HG03469 (cell line): ENCODE measurements around the gene LETM1.

Experiments
- ATAC-seq: cut with Tn5 transposase; IDR thresholded peaks from one replicate; pipeline ENCODE4 v1.9.1; 2021; ENCODE audit warnings: mild to moderate bottlenecking, moderate library complexity, moderate number of reproducible peaks; ENCODE audit not compliant: unreplicated experiment

Gene LETM1

DNA sequence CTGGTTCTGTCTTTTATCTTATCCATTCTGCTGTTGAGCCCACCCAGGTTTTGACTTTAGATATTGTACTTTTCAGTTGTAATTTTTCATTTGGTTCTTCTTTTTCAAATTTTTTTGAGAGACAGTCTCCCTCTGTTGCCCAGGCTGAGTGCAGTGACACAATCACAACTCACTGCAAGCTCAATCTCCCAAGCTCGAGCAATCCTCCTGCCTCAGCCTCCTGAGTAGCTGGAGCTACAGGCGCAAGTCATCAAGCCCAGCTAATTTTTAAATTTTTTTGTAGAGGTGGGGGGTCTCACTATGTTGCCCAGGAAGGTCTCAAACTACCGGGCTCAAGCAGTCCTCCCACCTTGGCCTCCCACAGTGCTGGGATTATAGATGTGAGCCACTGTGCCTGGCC lies 25.7 kb downstream of the LETM1 start:
- ATAC-seq = no peak

DNA sequence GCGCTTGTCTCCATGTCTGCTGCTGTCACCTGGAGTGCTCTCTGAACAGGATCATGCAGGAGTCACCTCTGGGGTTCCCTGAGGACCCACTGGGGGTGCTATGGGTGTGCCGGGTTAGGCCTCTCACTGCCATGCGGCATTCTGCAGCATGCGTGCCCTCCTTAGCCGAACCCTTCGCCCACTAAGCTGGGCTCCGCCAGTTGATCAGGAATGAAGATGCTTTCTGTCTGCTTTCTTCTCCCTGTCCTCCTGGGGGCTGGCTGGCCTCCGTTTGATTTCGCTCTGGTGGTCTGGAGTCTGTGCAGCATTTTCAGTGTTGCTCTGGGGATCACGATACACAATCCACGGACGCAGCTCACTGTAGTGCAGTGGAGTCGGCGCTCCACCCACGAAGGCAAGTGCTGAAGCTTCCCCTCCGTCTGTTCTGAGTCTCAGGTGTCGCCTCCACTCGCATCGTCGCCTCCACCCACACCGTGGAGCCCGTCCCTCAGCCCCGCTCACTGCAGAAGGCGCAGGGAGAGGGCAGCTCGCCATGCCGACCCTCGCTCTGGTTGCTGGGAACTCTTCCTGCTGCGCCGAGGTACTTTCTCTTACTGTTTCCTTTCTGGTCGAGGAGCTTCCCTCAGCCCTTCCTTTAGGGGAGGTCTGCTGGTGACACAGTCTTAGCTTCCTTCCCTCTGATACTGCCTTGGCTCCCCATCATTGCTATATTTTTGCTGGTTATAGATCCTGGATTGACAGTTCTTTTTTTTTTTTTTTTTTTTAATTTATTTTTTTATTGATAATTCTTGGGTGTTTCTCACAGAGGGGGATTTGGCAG lies 29.2 kb downstream of the LETM1 start:
- ATAC-seq = no peak

DNA sequence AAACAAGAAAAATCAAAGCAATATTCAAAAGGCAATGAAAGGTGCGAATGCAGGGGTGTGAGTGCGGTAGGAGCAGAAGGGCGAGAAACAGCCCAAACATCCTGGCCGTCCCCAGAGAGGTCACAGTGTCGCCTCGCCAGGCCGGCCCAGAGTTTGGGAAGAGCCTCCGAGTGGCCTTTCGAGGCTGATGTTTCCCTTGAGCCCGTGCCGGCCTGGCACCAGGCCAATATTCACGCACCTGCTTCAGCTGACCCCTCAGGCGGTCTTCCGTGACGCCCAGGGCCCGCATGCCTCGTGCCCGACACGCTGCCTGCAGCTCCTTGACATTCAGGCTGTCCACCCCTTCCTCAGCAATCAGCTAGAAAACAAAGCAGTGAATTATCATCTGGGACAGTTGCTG lies 30.6 kb downstream of the LETM1 start:
- ATAC-seq = no peak

DNA sequence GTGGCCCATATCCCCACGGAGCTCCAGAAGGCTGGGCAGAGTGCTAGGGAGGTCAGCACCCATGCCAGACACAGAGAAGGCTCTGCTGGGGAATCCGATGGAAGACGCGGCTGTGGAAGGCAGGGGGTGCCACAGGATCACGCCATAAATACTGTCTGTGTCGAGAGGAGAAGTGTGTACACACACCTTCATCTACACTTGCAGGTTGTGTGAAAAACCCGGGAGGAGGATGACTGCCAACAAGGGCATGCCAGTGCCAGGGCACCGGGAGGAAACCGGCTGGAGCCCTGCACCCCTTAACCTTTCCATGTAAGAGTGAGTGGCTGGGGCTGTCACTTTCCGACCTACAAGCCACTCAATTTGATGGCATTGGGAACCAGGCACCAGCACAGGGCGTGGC lies 31.2 kb downstream of the LETM1 start:
- no peak for ATAC-seq

DNA sequence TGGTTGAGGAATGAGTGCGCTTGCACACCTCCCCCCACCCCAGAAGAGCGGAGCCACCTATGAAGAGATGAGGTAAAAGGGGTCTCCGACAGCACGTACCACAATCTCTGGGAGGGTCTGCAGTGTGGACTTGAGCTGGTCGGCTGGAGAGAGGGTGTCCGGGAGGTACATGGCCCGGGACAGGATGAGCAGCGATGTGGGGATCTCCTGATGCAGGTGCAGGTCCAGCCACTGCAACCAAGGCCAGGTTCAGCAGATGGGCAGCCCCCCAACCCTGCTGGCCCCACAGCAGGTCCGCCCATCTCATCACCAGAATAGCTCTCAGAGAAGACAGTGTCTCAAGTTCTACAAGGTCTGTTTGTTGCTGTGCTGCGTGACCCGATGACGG lies 32.4 kb downstream of the LETM1 start:
- ATAC-seq = no peak

DNA sequence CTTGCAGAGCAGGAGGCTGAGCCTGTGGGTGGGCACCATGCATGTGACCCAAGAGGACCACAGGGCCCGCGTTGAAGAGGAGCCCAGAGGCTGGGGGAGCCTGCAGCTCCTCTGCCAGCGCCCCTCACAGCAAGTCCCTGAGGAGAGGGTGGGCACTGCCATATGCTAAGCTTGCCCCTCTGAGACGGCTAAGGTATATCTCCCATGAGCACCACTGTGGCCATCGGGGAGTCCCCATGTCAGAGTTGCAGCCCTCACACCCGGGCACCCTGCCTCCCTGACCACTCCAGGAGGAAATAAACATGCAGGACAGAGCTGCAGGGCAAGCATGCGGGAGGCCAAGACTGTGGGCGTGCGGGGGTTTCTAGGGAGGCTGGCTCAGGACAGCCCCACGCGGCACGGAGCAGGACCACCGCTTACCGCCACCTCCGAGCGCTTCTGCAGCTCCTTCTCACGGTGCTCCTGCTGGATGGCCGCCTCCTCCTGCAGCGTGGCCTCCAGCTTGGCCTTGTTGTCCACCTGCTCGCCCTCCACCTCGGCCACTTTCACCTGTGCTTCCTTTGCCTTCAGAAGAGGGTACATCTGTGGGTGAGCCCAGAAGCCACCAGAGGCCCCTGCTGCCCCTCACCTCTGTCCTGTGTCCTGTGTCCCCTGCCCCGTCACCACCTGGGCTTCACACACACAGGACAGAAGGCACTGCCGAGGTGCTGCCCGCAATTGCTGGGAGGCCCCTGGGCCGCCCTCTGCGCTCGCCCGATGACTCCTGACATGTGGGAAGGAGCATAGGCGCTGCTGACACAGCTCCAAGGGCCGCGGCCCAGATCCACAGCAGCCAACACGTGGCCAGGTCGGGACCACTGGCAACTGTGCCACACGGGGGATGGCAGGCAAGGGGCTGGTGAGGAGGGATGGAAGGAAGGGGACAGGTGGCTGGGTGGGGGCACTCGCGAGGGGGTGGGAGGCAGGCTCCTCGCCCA lies 33.1 kb downstream of the LETM1 start:
- no peak for ATAC-seq

DNA sequence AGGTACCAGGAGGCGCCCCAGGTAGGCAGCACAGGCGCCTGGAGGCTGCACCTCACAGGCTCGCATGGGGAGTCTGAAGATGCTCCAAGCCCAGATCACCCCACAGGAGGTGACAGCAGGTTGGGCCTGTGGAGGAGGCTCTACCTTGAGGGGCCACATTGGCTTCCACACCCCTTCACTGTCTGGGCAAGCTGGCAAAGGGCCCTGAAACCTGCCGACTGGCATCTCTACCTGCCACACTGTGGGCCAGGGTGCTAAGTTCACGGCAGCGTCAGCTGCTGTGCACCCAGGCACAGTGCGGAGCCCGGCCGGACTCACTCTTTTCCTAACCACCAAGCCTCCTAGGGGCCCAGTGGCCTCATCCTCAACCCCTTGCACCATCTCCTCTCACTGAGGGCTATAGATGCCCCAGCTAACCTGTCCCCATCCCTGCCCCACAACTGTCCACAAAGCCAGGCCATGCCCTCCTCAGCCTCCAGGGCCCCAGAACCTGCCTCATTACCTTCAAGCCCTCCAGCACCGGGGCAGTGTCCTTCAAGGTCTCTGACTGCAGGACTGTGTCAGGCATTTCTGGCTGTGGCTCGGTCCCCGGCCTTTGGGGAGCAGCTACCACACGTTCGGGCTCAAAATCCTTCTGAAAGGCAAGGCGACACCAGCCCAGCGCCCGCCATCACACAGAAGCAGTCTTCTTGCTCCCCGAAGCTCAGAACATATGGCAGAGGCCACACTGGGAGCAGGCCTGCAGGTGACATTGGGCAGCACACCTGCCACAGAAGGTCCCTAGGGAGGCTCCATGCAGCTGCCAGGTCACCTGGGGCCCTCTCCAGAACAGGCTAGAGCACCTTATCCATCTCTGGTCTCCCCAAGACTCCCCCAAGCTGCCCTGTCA lies 34.0 kb downstream of the LETM1 start:
- no peak for ATAC-seq

DNA sequence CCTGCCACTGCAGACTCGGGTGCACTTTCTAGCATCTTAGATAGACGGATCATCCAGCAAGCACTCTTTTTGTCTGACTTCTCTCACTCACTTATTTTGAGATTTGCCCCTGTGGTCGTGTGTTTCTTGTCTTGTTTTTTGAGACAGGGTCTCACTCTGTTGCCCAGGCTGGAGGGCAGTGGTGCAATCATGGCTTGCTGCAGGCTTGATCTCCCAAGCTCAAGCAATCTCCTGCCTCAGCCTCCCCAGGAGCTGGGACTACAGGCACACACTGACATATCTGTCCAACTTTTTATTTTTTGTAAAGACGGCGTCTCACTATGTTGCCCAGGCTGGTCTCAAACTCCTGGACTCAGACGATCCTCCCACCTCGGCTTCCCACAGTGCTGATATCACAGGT lies 36.1 kb downstream of the LETM1 start:
- ATAC-seq = no peak

DNA sequence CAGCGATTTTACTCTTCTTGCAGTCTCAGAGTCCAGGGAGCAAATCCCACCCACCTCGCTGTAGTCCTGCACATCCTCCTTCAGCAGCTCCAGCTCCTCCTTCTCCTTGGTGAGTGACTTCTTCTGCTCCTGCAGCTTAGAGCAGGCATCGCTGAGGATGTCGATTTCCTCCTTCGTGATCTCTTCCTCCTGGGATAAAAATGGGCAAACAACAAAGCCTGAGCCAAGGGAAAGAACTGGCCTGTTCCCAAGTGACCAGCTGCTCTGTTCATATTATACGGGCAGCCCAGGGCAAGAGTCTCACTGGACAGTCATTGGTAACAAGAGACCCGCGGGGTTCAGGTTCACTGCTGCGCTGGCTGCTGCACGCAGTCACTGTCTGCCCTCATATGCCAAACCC lies 36.7 kb downstream of the LETM1 start:
- no peak for ATAC-seq

DNA sequence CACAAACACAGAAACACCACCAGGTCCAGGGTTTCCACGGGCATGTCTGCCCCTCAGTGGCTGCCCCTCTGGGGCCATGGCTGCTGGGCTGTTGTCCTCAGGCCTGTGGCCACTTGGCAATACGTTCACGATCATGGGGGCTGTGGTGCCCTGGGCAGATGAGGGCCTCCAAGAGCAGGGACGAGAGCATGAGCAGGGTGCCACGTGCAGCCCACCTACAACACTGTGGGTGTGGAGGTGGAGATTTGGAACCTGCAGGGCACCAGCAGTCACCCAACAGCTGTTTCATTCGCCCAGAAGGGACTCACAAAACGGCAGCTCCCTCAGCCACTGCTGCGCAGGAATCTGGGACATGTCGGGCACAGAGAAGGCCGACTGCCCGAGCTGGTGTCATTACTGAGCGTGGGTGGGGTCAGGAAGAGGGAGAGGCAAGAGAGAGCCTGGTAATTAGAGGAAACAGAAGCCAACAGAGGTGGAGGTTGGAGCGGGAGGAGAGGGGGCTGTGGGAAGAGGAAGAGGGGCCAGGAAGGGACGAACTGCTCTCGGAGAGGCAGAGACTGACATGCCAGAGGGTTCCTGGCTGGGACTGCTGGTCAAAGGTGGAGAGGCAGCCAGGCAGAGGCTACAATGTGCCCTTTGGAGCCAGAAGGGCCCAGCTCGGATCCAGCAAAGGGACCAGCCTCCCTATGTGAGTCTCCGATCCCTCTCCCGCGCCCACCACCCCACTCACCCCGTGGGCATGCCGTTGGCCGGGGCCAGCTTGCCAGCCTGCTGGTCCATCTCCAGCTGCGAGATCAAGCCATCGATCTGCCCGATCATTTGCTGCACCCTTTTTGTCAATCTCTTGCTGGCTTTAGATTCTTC lies 39.7 kb downstream of the LETM1 start:
- no peak for ATAC-seq

DNA sequence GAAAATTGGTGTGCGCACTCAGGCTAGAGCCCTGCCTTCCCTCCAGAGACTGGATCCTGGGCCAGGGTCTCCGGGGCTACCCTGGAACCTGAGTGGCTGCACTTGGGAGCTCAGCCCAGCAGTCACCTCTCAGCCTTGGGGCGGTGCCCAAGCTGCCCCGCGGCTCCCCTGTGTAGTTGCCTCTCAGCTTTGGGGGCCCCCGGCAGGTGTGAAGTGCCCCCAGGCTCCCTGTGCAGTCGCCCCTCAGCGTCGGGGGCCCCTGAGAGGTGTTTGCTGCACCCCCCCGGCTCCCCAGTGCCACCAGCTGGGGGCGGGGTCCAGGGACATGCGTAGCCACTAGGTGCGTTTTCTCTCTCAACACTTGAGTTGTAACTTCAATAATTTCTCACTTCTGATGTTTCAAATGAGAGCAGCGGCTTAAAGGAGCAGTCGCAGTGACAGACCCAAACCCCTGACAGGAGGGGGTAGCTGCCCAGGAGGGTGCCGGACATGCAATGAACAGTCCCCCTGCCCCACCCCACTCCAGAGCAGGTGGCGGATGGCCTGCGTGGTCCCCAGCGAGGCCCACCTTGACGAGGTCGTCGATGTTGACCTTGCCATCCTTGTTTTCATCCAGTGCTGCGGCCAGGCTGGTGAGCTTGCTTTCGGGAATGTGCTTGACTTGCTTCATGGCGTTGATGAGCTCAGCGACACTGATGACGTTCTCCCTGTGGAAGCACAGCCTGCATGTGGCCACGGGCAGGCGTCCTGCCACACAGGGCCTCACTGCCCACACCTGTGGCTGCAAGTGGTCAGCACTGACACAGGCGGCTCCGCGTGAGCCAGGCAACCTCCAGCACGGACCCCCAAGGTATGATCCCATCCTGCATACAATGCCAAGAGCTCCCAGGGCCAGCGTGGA lies 40.6 kb downstream of the LETM1 start:
- ATAC-seq = no peak

DNA sequence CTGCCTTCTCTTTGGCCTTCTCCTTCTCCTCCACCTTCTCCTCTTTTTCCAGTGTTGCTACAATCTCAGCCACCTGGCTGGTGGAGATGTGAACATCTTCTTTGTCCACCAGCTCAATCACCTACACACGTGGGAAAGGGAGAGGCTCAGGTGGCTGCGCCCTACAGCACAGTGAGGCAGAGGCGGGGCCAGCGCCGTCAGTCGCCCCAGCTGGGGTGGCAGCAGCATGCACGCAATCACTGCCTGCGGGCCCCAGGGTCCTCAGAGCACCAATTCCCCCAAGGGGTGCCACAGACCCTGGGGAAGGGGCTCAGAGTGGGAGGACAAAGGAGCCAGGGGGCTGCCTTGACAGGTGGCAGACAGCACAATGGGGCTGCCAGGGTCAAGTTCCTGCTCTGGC lies 41.5 kb downstream of the LETM1 start:
- ATAC-seq = no peak

DNA sequence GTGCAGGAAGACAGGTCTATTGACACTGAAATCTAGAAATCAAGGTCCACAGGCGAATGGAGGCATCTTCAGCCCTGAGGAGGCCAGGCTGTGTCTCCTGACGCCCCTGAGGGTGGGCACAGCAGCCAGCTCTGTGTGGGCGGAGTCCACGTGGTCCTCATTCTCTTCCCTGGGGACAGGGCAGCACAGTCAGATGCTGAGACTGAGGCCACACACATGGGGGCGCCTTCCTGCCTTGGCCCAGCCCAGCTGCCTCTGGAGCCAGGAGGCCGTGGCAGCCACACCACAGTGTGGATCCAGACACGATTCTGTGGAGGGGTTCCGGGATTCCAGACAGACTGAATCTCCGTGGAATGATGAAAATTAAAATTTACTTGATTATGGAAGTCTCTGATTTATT lies 42.0 kb downstream of the LETM1 start:
- no peak for ATAC-seq

DNA sequence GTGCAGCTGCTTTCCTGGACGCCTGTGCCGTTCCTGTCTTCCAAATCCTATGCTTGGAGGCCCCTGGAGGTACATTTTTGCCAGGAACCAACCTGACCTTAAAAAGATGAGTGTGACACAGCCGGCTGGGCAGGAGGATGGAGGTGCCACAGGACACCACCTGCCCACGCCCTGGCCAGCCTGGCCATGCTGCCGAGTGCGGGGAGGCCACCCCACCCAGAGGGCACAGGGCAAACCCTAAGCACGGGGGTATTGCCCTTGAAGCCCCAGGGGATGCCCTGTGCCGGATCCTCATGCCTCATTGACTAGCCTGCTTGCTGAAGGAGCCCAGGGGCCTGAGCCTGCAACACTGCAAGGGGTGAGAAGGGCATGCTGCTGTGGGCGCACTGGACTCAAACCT lies 42.7 kb downstream of the LETM1 start:
- ATAC-seq = no peak

DNA sequence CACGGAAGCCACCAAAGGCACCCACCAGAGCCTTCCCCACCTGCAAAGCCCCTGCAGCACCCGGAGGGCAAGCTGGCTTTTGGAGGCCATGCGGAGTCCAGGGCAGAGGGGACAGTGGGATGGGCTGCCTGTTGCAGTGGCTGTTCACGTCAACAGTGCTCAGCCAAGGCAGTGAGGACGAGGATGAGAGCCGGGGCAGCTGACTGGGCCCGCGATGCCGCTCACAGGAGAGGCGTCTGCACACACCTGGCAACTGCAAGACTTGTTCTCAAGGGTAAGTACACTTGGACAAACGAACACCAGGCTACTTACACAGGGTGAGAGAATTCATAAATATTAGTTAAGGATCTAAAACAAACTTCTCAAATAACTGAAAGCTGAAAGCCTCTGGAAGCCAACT lies 43.2 kb downstream of the LETM1 start:
- ATAC-seq = no peak

DNA sequence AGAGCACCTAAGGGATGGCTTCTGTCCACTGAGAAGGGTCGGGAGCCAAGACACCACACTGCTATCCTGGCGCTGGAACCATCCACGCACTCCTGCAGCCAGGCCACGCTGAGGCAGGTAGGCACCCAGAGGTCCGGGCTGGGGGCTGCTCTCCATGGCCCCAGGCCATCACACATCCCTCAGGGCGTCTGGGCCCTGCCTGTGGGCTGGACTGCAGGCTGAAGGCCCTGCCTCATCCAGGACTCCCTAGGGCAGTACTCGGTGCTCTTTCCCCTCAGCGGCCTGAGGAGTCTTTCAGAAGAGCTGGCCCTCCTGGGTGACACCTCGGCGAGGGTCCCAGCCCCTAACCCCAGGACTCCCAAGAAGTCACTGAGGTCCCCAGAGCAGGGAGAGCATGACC lies 45.2 kb downstream of the LETM1 start:
- no peak for ATAC-seq

DNA sequence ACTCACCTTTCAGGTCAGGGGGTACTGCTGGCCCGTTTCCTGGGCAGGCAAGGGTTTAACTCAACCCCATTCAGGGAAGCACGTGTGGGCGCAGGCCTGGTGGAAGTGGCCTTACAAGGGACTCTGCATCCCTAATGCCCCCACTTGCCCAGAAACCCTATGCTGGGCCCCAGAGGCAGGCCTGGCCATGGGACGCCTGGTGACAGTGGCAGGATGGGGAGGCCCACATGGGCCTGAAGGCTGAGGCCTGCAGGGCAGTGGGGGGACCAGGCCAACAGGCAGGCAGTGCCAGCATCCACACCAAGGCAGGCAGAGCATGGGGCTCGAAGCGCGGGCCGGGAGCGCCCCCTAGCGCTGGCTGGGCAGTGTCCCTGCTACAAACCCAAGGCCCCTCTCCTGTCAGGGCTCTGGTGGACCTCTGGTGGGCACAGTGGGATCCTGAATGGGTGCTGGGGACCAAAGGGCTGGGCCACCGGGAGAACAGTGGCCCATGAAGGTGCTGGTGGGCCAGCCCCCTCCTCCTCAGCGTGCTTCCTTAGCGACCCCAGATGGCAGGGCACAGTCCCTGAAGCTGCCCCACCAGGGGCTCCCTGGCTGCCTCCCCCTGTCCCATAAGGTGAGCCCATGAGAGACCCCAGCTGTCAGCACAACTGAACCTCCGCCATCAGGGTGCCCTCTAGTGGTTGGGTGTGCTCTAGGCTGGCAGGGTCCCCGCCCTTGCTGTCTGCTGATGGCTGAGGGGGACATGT lies 46.0 kb downstream of the LETM1 start:
- ATAC-seq = no peak
